ENCODE measurements around the gene ZNF485.
"Not testable (repeated sequence)": the region's sequence is repeated elsewhere in the genome, so short reads cannot be mapped to it uniquely, and the experiment has no call there.

ZNF485 gene

GRCh38 chr10:43607199-43607573 lies 948 bp downstream of the ZNF485 start:
- no peak for DNase-seq

DNA sequence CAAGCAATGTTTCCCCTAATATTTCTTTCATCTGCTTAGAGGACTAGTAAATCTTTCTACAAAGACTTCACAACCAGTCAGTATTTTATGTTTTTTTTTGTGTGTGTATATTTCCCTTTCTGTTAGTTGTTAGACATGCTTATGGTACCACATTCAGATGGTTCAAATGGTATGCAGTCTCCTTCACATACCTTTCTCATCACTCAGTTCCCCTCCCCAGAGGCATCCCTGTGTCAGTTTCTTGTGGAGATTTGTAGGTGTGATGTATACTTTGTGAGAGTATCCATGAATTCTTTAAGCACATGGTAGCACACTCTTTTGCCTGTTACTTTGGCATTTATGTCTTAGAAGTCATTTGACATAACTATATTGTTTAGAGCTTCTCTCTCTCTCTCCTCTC lies 4.4 kb downstream of the ZNF485 start:
- DNase-seq: no peak

- DNase-seq: no peak
Observed at GRCh38 chr10:43616697-43617370, 10.6 kb downstream of the ZNF485 start.

DNA sequence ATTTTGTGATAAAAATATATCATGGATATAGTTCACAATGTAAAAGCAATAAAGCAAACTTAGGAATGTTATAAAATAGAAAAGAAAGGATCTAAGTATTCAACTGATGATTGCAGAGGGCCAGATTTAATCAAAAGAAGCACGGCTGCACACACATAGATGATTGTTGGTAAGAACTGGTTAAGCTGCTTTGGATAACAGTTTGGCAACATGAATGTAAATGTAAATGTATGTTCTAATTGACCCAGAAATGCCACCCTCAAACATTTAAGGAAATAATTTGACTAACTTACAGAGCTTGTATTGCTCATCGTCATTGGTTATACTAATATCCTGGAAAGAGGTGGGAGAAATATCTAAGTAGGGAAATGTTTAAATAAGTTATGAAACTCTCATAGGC lies 13.1 kb downstream of the ZNF485 start:
- no peak for DNase-seq

GRCh38 chr10:43622038-43622437 lies 15.8 kb downstream of the ZNF485 start:
- no peak for DNase-seq

DNA sequence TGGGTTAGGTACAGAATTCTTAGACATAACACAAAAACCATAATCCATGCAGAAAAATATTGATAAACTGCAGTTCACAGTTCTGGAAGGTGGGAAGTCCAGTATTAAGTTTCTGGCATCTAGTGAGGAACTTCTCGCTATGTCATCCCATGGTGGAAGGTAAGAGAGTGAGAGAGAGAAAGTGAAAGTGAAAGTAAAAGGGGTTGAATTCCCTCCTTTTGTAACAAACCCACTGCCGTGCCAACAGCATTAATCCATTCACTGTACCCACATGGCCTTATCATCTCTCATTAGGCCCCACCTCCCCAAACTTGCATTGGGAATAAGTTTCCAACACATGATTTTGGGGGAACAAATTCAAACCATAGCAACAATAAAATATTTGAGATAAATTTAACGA lies 17.1 kb downstream of the ZNF485 start:
- no peak for DNase-seq

GRCh38 chr10:43627942-43628341 lies 21.7 kb downstream of the ZNF485 start:
- DNase-seq: no peak

DNA sequence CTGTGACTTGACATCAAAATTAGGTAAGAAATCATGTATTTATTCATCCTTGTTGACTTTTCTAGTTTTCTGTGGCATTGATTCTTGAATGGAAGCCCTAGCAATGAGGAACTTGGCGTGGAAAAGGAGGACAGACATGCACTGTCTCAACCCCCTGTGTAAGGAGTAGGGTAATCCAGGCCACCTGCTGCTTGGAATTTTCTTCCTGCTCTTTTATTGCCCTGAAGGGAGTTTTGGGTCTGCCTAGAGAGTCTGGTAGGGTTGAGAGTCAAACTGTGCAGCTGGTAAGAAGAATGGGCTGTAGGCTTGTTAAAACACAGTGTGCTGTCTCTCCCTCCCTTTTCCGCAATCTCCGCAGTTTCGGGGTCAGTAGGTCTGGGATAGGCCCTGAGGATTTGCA lies 22.7 kb downstream of the ZNF485 start:
- DNase-seq: no peak

DNA sequence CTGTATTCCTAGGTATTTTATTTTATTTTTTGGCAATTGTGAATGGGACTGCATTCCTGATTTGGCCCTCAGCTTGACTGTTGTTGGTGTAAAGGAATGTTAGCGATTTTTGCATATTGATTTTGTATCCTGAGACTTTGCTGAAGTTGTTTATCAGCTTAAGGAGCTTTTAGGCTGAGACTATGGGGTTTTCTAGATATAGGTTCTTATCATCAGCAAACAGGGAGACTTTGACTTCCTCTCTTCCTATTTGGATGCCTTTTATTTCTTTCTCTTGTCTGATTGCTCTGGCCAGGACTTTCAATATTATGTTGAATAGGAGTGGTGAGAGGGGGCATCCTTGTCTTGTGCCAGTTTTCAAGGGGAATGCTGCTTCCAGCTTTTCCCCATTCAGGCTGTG lies 29.6 kb downstream of the ZNF485 start:
- not testable (repeated sequence) for DNase-seq

DNA sequence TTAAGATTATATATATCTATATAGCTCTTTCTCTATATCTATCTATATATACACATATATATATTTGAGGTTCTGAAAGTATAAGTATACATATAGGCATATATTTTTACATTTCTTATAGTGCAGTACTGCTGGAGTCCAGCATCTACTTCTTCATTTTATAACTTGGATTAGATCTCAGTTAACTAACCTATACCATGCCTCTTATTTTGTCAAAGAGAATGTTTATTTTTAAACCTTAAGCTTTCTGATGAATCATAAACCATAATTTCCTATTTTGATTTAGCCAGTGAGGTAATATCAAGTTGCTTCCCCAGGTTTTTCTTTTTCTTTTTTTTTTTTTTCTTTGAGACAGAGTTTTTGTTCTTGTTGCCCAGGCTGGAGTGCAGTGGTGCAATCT lies 34.4 kb downstream of the ZNF485 start:
- DNase-seq: no peak

- DNase-seq: no peak
Observed at GRCh38 chr10:43644252-43644651, 38.0 kb downstream of the ZNF485 start.

DNA sequence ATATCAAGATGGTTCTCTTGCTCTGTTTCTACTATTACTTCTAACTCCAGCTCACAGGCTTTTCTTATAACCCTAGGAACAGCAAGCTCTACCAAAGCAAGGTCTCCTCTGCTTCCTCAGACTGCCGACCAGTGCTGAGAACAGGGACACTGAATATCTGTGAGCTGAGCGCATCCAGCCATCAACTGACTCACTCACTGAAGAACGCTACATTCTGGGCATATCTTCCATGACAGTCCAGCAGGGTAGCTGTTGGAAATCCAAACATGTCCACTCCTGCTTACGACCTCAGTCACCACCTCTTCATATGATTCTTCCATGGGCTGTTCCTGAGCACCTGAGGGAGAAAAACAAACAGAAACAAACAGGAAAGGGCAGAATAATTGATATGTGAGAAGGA lies 39.6 kb downstream of the ZNF485 start:
- DNase-seq: no peak

GRCh38 chr10:43647576-43647975 lies 41.3 kb downstream of the ZNF485 start:
- no peak for DNase-seq

DNA sequence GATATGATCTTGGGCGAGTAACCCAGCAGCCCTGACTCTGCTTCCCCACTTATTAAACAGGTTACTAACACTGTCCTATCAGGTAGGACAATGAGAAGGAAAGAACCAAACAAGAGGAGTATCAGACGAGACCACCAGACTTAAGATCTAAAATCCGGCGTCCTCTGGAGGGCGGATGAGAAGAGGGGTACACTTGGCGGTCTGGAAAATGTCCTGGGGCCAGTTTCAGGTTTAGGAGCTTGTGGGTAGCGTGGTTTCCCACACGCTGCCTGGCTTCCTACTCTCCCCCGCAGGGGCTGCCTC lies 41.8 kb downstream of the ZNF485 start:
- DNase-seq: no peak

GRCh38 chr10:43648398-43649184 lies 42.4 kb downstream of the ZNF485 start, which contains the start of gene ZNF32:
Gene ZNF32 (minus strand): TSS chr10:43648881. CDS start chr10:43646133, 2,748 bp downstream.
- DNase-seq: peak; percentile 86

DNA sequence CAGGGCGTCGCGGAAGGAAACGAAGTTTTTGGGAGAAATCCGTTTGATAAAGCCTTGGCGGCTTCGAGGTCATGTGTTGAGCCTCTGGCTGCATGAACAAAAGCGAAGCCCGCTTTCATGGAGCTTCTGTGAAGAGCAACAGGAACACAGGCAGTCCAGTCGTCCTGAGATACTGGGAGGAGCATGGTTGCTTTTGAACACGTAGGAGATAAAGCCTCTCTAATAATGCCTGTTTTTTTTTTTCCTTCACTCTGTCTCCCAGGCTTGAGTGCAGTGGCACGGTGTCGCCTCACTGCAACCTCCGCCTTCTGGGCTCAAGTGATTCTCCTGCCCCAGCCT lies 42.9 kb downstream of the ZNF485 start:
- no peak for DNase-seq

GRCh38 chr10:43653746-43654145 lies 47.5 kb downstream of the ZNF485 start:
- DNase-seq: no peak

GRCh38 chr10:43655311-43655710 lies 49.1 kb downstream of the ZNF485 start:
- DNase-seq: no peak

DNA sequence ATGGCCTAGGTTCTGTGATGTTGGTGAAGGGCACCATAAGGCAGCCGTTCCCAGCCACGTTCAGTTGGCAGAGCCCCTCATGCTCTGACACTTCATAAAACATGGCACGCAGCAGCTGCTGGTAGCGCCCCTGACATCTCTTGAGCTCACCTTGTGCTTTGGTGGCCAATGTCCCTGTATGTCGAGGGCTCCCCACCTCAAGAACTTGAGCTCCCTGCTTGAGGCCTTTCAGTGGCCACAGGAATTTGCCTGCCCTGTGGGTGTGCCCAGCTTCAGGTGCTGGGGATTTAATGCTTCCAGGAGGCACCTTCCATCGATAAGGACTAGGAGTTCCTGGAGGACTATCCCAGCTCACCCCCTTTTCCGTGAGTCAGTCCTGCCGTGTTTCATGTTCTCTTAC lies 52.0 kb downstream of the ZNF485 start:
- no peak for DNase-seq

- no peak for DNase-seq
Observed at GRCh38 chr10:43665054-43665453, 58.8 kb downstream of the ZNF485 start.

GRCh38 chr10:43666552-43666951 lies 60.3 kb downstream of the ZNF485 start:
- DNase-seq: no peak

DNA sequence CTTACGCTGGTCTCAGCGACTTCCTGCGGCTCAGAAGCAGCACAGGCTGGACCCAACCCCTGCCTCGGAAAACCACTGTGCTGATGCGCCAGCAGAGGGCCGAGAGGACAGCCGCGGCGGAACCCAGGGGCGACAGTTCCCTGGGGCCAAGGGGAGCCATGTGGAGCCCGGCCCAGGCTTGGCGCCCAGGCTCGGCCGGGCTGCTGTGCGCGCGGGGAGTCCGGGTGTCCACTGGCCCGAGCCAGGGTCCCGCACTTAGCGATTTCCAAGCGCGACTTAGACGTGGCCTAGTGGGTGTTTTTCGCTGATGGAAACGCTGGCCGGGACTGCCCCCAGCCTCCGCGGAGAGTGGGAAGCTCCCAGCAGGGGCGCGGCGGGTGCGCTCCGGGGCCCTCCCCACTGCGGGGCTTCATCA lies 61.1 kb downstream of the ZNF485 start:
- DNase-seq: peak; percentile 7

Measured in activated CD4-positive, alpha-beta T cell treated with anti-CD3 and anti-CD28 coated beads, Interleukin-10, Interleukin-2, amounts not matched to agents 100 ng/mL and 50 ng/mL, durations not matched to agents 16 hours and 8 hours (primary cell).